Natural killer cell treated with Interleukin-12 subunit alpha and Interleukin-12 subunit beta and Interleukin-15 and Interleukin-18, amount 100 ng/mL, for 72 hours (primary cell): ENCODE data around the gene RGS9. TPM values are rescaled to one million over a fixed set of nuclear protein-coding genes. Genes with fewer than 3 reads are reported as not detected.
"Not testable (repeated sequence)": the region's sequence is repeated elsewhere in the genome, so short reads cannot be mapped to it uniquely, and the experiment has no call there.

Experiments
- ATAC-seq, 2 donors: fragments of 150-1000 bp; cut with Tn5 transposase in 1 of 2; sonication (Bioruptor Pico), chemical (Tn5 transposase) in 1 of 2; 2 replicates each; pipeline ENCODE4 v1.10.0; 2021
- DNase-seq: peaks from one replicate; pipeline ENCODE4 v3.0.0; 2022; ENCODE audit warnings: low spot score
- H3K27ac Mint-ChIP-seq, 2 donors: 1 replicate in 1 of 2; 2 replicates in 1 of 2; pipeline ENCODE4 v1.8.0; 2022; ENCODE audit warnings: mixed read lengths in 2 of 2, mild to moderate bottlenecking in 1 of 2, moderate library complexity in 1 of 2
- H3K27me3 Mint-ChIP-seq, 2 donors: 1 replicate in 1 of 2; 2 replicates in 1 of 2; pipeline ENCODE4 v1.8.0; 2022; ENCODE audit warnings: mixed read lengths in 2 of 2
- H3K36me3 Mint-ChIP-seq: one replicate; pipeline ENCODE4 v1.8.0; 2022; ENCODE audit warnings: mixed read lengths
- H3K4me1 Mint-ChIP-seq, 2 donors: 1 replicate in 1 of 2; 2 replicates in 1 of 2; pipeline ENCODE4 v1.8.0; 2022; ENCODE audit warnings: low read depth in 2 of 2, mixed read lengths in 2 of 2, mild to moderate bottlenecking in 1 of 2
- H3K4me3 Mint-ChIP-seq: one replicate; pipeline ENCODE4 v1.8.0; 2022; ENCODE audit warnings: mixed read lengths
- H3K9me3 Mint-ChIP-seq: 2 replicates; pipeline ENCODE4 v1.8.0; 2022; ENCODE audit warnings: mixed read lengths
- total RNA-seq, 2 donors: library from RNA; stranded (reverse); gene quantifications; one replicate each; pipeline ENCODE4 v1.2.3, GENCODE V29; 2022

Gene RGS9
- total RNA-seq, 2 donors from 2014 or later = 14.1 to 16.2 TPM

- ATAC-seq = peak; percentile 89 to 95
- peaks cover 28 to 43% of the 10 kb centered on the region in 2 donors for H3K4me1 Mint-ChIP-seq
- no peak overlapping the region for H3K4me3 Mint-ChIP-seq
- H3K9me3 Mint-ChIP-seq = peaks cover 8% of the 10 kb centered on the region
- peaks cover 13% of the 10 kb centered on the region for H3K36me3 Mint-ChIP-seq
- peak; percentile 84 for DNase-seq
- no peak overlapping the region for H3K27ac Mint-ChIP-seq
- no peaks in the 10 kb centered on the region for H3K27me3 Mint-ChIP-seq
Measured at GRCh38 chr17:65173284-65173793, 36.2 kb downstream of the RGS9 start.

- Mint-ChIP-seq H3K36me3 (peaks cover 13% of the 10 kb centered on the region), H3K4me3 (no peak overlapping the region), H3K9me3 (peaks cover 8% of the 10 kb centered on the region), H3K27me3 (no peaks in the 10 kb centered on the region), H3K4me1 (peaks cover 33 to 48% of the 10 kb centered on the region in 2 donors), H3K27ac (no peak overlapping the region)
- no peak for DNase-seq
- no peak for ATAC-seq
Measured at GRCh38 chr17:65173976-65174683, 37.0 kb downstream of the RGS9 start.

GRCh38 chr17:65174974-65175373 lies 37.8 kb downstream of the RGS9 start:
- Mint-ChIP-seq H3K27me3 (no peaks in the 10 kb centered on the region), H3K9me3 (peaks cover 8% of the 10 kb centered on the region), H3K36me3 (peaks cover 13% of the 10 kb centered on the region), H3K4me1 (peaks cover 35 to 48% of the 10 kb centered on the region in 2 donors), H3K27ac (no peak overlapping the region), H3K4me3 (no peak overlapping the region)
- DNase-seq = no peak
- no peak for ATAC-seq

GRCh38 chr17:65175952-65176351 lies 38.8 kb downstream of the RGS9 start:
- H3K4me1 Mint-ChIP-seq = peaks cover 43 to 50% of the 10 kb centered on the region in 2 donors
- H3K36me3 Mint-ChIP-seq = peaks cover 13% of the 10 kb centered on the region
- H3K4me3 Mint-ChIP-seq = no peak overlapping the region
- H3K27me3 Mint-ChIP-seq = no peaks in the 10 kb centered on the region
- peaks cover 8% of the 10 kb centered on the region for H3K9me3 Mint-ChIP-seq
- DNase-seq (no peak), ATAC-seq (no peak)
- H3K27ac Mint-ChIP-seq = peak overlapping the region; percentile 35 to 98

DNA sequence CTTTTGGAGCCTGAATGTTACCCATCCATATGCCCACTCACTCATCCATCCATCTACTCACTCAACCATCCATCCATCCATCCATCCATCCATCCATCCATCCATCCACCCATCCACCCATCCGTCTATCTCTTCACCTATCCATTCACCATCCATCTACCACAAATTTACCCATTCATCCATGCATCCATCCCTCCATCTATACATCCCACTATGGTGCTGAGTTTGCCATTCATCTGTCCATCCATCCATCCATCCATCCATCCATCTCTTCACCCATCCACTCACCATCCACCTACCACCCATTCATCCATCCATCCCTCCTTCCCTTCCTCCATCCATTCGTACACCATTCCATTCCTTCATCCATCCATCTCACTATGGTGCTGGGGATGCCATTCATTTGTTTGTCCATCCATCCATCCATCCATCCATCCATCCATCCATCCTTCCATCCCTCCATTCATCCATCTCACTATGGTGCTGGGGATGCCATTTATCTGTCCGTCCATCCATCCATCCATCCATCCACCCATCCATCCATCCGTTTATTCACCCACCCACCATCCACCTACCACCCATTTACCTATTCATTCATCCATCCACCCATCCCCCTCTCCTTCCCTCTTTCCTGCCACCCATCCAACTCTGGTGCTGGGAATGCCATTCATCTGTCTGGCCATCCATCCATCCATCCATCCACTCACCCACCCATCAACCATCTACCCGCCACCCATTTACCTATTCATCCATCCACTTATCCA lies 39.7 kb downstream of the RGS9 start:
- Mint-ChIP-seq H3K9me3 (peaks cover 8% of the 10 kb centered on the region), H3K27ac (peak overlapping the region; percentile 35 to 98), H3K27me3 (no peaks in the 10 kb centered on the region), H3K4me3 (peak overlapping the region; percentile 46), H3K36me3 (peaks cover 13% of the 10 kb centered on the region), H3K4me1 (peaks cover 48 to 53% of the 10 kb centered on the region in 2 donors)
- DNase-seq = no peak
- ATAC-seq = no peak

DNA sequence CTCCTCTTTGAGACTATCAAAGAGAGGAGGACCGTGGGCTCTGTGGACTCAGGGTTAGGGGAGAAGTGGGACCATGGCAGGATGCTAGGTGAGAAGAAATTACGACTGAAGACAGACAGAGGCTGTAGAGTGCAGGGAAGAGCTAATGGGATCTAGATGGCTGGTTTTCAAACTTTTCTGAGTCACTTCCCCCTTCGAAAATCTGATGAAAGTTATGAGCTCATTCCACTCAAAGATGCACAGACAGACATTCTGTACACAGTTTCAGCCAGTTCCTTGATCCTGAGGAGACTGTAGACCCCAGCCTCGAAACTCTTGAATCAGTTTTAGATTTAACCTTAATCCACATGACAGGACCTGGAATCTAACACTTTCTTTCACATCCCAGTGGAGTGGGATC lies 40.7 kb downstream of the RGS9 start:
- no peak for DNase-seq
- peak overlapping the region; percentile 52 for H3K4me3 Mint-ChIP-seq
- peaks cover 13% of the 10 kb centered on the region for H3K36me3 Mint-ChIP-seq

DNA sequence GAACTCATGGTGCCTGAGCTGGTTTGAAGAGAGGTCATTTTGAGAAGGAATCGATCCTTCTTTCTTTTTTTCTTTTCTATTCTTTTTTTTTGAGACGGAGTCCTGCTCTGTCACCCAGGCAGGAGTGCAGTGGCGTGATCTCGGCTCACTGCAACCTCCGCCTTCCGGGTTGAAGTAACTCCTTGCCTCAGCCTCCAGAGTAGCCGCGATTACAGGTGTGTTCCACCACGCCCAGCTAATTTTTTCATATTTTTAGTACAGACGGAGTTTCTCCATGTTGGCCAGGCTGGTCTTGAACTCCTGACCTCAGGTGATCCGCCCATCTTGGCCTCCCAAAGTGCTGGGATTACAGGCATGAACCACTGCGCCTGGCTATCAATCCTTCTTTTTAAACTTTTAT lies 43.1 kb downstream of the RGS9 start:
- not testable (repeated sequence) for ATAC-seq, H3K27me3 Mint-ChIP-seq, H3K9me3 Mint-ChIP-seq, DNase-seq
- Mint-ChIP-seq H3K4me3 (peak overlapping the region; percentile 80), H3K27ac (peak overlapping the region; percentile 80 to 98), H3K4me1 (peaks cover 74 to 77% of the 10 kb centered on the region in 2 donors), H3K36me3 (peaks cover 13% of the 10 kb centered on the region)

More for the DNA sequence above, 40.7 kb downstream of the RGS9 start:
- peak overlapping the region; percentile 35 to 98 for H3K27ac Mint-ChIP-seq
- no peaks in the 10 kb centered on the region for H3K27me3 Mint-ChIP-seq
- H3K9me3 Mint-ChIP-seq = peaks cover 8% of the 10 kb centered on the region
- no peak for ATAC-seq
- H3K4me1 Mint-ChIP-seq = peaks cover 58 to 64% of the 10 kb centered on the region in 2 donors

GRCh38 chr17:65180752-65181236 lies 43.6 kb downstream of the RGS9 start:
- Mint-ChIP-seq H3K27ac (peak overlapping the region; percentile 80 to 98), H3K4me3 (peak overlapping the region; percentile 80), H3K4me1 (peaks cover 74 to 80% of the 10 kb centered on the region in 2 donors), H3K36me3 (peaks cover 13% of the 10 kb centered on the region)
- not testable (repeated sequence) for H3K9me3 Mint-ChIP-seq, ATAC-seq, DNase-seq, H3K27me3 Mint-ChIP-seq

DNA sequence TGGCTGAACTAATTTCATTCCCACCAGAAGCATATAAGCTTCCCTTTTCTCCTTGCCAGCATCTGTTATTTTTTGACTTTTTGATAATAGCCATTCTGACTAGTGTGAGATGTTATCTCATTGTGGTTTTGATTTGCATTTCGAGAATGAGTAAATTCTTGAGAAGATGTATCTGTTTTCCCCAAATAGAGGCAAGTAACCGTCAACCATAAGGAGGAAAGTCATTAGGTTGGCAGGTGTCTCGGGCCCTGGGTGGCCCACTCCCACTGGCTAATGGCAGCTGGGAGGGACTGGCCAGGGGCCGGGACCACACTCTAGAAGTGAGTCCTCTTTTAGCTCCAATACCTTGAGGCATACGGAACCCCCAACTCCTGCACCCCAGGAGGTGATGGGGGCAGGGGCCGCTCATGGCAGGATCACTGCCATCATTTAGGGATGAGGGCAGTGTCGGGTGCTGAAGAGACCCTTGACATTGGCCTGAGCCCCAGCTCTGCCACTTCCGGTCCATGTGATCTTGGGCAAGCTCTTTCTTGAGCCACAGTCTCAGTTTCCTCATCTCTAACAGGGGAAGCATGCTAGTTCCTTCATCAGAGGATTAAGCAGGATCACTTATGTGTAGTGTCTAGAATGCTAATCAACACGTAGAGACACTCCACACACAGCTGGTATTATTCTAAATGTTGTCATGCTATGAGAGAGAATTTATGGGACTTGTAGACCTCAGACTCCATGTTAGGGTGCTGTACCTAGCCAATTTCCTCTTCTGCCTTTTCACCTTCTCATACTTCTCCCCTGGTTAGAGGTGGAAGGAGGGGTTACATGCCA lies 44.3 kb downstream of the RGS9 start:
- peaks cover 71 to 76% of the 10 kb centered on the region in 2 donors for H3K4me1 Mint-ChIP-seq
- peak overlapping the region; percentile 80 for H3K4me3 Mint-ChIP-seq
- peaks cover 12% of the 10 kb centered on the region for H3K36me3 Mint-ChIP-seq
- DNase-seq (no peak), ATAC-seq (peak; percentile 66 to 76)
- peaks cover 8% of the 10 kb centered on the region for H3K9me3 Mint-ChIP-seq
- peak overlapping the region; percentile 80 to 98 for H3K27ac Mint-ChIP-seq
- no peaks in the 10 kb centered on the region for H3K27me3 Mint-ChIP-seq

DNA sequence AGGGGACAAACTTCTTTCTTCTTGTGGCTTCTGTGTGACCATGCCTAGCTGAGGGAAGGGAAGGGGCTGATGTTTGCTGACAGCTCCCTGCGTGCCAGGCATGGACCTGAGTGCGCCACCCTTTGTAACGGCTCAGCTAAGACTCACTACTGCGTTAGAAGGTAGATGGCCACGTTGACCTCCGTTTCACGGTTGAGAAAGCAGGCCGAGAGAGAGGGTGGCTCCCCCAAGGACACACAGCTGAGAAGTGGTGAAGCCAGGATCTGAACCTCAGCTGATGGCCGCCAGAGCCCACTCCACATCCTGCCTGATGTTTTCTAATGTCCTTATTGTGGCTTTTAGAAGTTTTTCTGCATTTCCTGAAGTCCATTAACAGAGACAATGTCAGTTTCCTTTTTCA lies 45.1 kb downstream of the RGS9 start:
- DNase-seq (no peak), ATAC-seq (peak; percentile 49 to 62)
- peak overlapping the region; percentile 80 for H3K4me3 Mint-ChIP-seq
- H3K36me3 Mint-ChIP-seq = peaks cover 4% of the 10 kb centered on the region
- H3K27ac Mint-ChIP-seq = peak overlapping the region; percentile 80 to 98
- peaks cover under 1% of the 10 kb centered on the region for H3K9me3 Mint-ChIP-seq
- H3K4me1 Mint-ChIP-seq = peaks cover 64 to 68% of the 10 kb centered on the region in 2 donors
- H3K27me3 Mint-ChIP-seq = no peaks in the 10 kb centered on the region

- Mint-ChIP-seq H3K27me3 (no peaks in the 10 kb centered on the region), H3K9me3 (no peaks in the 10 kb centered on the region), H3K4me1 (peaks cover 55 to 58% of the 10 kb centered on the region in 2 donors), H3K4me3 (peak overlapping the region; percentile 56), H3K27ac (peak overlapping the region; percentile 80 to 98), H3K36me3 (no peaks in the 10 kb centered on the region)
- ATAC-seq = no peak
- DNase-seq = no peak
Measured at GRCh38 chr17:65183736-65184135, 46.6 kb downstream of the RGS9 start.

- DNase-seq (no peak), ATAC-seq (no peak)
- H3K4me3 Mint-ChIP-seq = peak overlapping the region; percentile 26
- no peaks in the 10 kb centered on the region for H3K27me3 Mint-ChIP-seq
- H3K27ac Mint-ChIP-seq = peak overlapping the region; percentile 80 to 98
- peaks cover 48 to 51% of the 10 kb centered on the region in 2 donors for H3K4me1 Mint-ChIP-seq
- no peaks in the 10 kb centered on the region for H3K9me3 Mint-ChIP-seq
- no peaks in the 10 kb centered on the region for H3K36me3 Mint-ChIP-seq
Measured at GRCh38 chr17:65184235-65184959, 47.2 kb downstream of the RGS9 start.

DNA sequence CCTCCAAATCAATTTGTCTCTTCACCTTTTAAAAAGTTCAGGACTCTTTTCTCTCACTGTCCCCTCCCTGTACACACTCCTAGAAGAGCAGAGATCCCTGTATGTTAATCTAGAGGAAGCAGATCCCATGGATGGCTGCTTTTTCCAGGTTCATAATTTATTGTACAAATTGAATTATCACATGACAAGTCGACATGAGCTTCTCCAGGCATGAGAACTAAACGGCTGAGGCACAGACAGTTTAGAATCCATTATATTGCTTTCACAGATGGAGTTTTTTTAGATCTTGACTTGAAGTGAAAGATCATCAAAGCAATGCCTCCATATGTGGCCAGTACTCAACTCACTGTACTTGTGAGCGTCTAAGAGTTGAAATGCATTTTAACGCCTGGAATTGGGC lies 47.9 kb downstream of the RGS9 start:
- Mint-ChIP-seq H3K27ac (peak overlapping the region; percentile 80 to 98), H3K9me3 (no peaks in the 10 kb centered on the region), H3K4me1 (peaks cover 42 to 45% of the 10 kb centered on the region in 2 donors), H3K36me3 (no peaks in the 10 kb centered on the region), H3K27me3 (no peaks in the 10 kb centered on the region), H3K4me3 (peak overlapping the region; percentile 26)
- DNase-seq (no peak), ATAC-seq (no peak)
